Mesenchymal stem cell (in vitro differentiated cells and primary cell): ENCODE data around the gene CXCL3.

Experiments
- DNase-seq: peaks from one replicate; pipeline ENCODE4 v3.0.0-alpha.2; 2013
- H2AFZ ChIP-seq: one replicate; pipeline ENCODE4 v1.6.1; 2013; ENCODE audit warnings: low read depth, mild to moderate bottlenecking, control low read depth, inconsistent platforms, low read length, moderate library complexity
- H2AK5ac ChIP-seq: 2 replicates; pipeline ENCODE4 v1.6.1; 2013; ENCODE audit warnings: low read length, moderate library complexity, mild to moderate bottlenecking, inconsistent platforms; ENCODE audit not compliant: severe bottlenecking
- H2BK120ac ChIP-seq: one replicate; pipeline ENCODE4 v1.6.1; 2013; ENCODE audit warnings: low read depth, mild to moderate bottlenecking, inconsistent platforms, low read length, moderate library complexity
- H2BK12ac ChIP-seq, 2 experiments: one replicate each; pipeline ENCODE4 v1.6.1; 2013; ENCODE audit warnings: inconsistent platforms in 2 of 2, low read length in 2 of 2, mild to moderate bottlenecking in 2 of 2, moderate library complexity in 2 of 2, control low read depth in 1 of 2
- H2BK15ac ChIP-seq: one replicate; pipeline ENCODE4 v1.6.1; 2013; ENCODE audit warnings: mild to moderate bottlenecking, low read depth, inconsistent platforms; ENCODE audit not compliant: poor library complexity, severe bottlenecking
- H2BK5ac ChIP-seq: 2 replicates; pipeline ENCODE4 v1.6.1; 2013; ENCODE audit warnings: low read depth, mild to moderate bottlenecking, low read length, control low read depth, inconsistent platforms; ENCODE audit not compliant: poor library complexity, severe bottlenecking
- H3K14ac ChIP-seq, 2 experiments: one replicate each; pipeline ENCODE4 v1.6.1; 2013; ENCODE audit warnings: inconsistent platforms in 2 of 2, low read length in 2 of 2, control low read depth in 1 of 2, mild to moderate bottlenecking in 1 of 2, moderate library complexity in 1 of 2
- H3K18ac ChIP-seq, 2 experiments: one replicate each; pipeline ENCODE4 v1.6.1; 2013; ENCODE audit warnings: inconsistent platforms in 2 of 2, low read length in 2 of 2, control low read depth in 1 of 2, low read depth in 1 of 2, mild to moderate bottlenecking in 1 of 2
- H3K23ac ChIP-seq, 2 experiments: one replicate each; pipeline ENCODE4 v1.6.1; 2013; ENCODE audit warnings: inconsistent platforms in 2 of 2, low read length in 2 of 2, mild to moderate bottlenecking in 2 of 2, moderate library complexity in 2 of 2, control low read depth in 1 of 2
- H3K27ac ChIP-seq: 2 replicates; pipeline ENCODE4 v1.5.1; 2013; ENCODE audit warnings: mild to moderate bottlenecking, moderate library complexity, low read length, control low read depth, inconsistent platforms; ENCODE audit not compliant: poor library complexity, severe bottlenecking
- H3K27me3 ChIP-seq, 2 experiments: 2 replicates each; pipeline versions ENCODE4 v1.6.1 to v1.7.0; 2013; ENCODE audit warnings: low read length in 2 of 2, mild to moderate bottlenecking in 2 of 2, moderate library complexity in 2 of 2, control low read depth in 1 of 2, inconsistent platforms in 1 of 2; ENCODE audit not compliant: control insufficient read depth in 1 of 2, insufficient read depth in 1 of 2
- H3K36me3 ChIP-seq, 2 experiments: 2 replicates each; pipeline versions ENCODE4 v1.6.1 to v1.7.0; 2013; ENCODE audit warnings: low read length in 2 of 2, control low read depth in 1 of 2, inconsistent platforms in 1 of 2, low read depth in 1 of 2, mild to moderate bottlenecking in 1 of 2; ENCODE audit not compliant: insufficient read depth in 2 of 2, control insufficient read depth in 1 of 2
- H3K4ac ChIP-seq, 2 experiments: one replicate each; pipeline ENCODE4 v1.6.1; 2013; ENCODE audit warnings: inconsistent platforms in 2 of 2, low read length in 2 of 2, mild to moderate bottlenecking in 2 of 2, moderate library complexity in 2 of 2, control low read depth in 1 of 2, low read depth in 1 of 2
- H3K4me1 ChIP-seq: 2 replicates; pipeline ENCODE4 v1.6.1; 2013; ENCODE audit warnings: low read depth, low read length, control low read depth; ENCODE audit not compliant: control insufficient read depth, insufficient read depth
- H3K4me2 ChIP-seq: 2 replicates; pipeline ENCODE4 v1.6.1; 2013; ENCODE audit warnings: low read length, mild to moderate bottlenecking, inconsistent platforms; ENCODE audit not compliant: poor library complexity, severe bottlenecking
- H3K4me3 ChIP-seq, 2 experiments: 2 replicates each; pipeline versions ENCODE4 v1.5.1 to v1.7.0; 2013; ENCODE audit warnings: low read length in 2 of 2, mild to moderate bottlenecking in 2 of 2, control low read depth in 1 of 2, low read depth in 1 of 2; ENCODE audit not compliant: insufficient read depth in 1 of 2
- H3K79me1 ChIP-seq: replicated peaks from 2 replicates; pipeline ENCODE4 v1.6.1; 2013; ENCODE audit warnings: mild to moderate bottlenecking, control low read depth, low read length, inconsistent platforms; ENCODE audit not compliant: poor library complexity, severe bottlenecking
- H3K9ac ChIP-seq: 2 replicates; pipeline ENCODE4 v1.7.0; 2013; ENCODE audit warnings: mild to moderate bottlenecking, low read length, moderate library complexity
- H3K9me3 ChIP-seq: 2 replicates; pipeline ENCODE4 v1.7.0; 2013; ENCODE audit warnings: mild to moderate bottlenecking, low read length; ENCODE audit not compliant: control insufficient read depth
- H4K8ac ChIP-seq: one replicate; pipeline ENCODE4 v1.6.1; 2013; ENCODE audit warnings: inconsistent platforms, mild to moderate bottlenecking, low read length, moderate library complexity
- H4K91ac ChIP-seq: one replicate; pipeline ENCODE4 v1.6.1; 2013; ENCODE audit warnings: mild to moderate bottlenecking, low read length, inconsistent platforms
- WGBS: methylation state at CpG from one replicate; pipeline ENCODE4 v1.1.7; 2013; ENCODE audit warnings: mixed read lengths; 5-methylcytosine and 5-hydroxymethylcytosine counted together

Gene CXCL3

GRCh38 chr4:74073358-74073757 is 34.9 kb upstream of the CXCL3 start:
- Histone ChIP-seq H3K36me3 (no peaks in the 10 kb centered on the region), H3K4me2 (no peak overlapping the region), H2AFZ (no peak overlapping the region), H4K91ac (no peak overlapping the region), H3K27me3 (no peaks in the 10 kb centered on the region), H3K9me3 (no peaks in the 10 kb centered on the region), H4K8ac (no peak overlapping the region), H2BK15ac (no peak overlapping the region), H3K9ac (no peak overlapping the region), H2BK5ac (no peak overlapping the region), H3K18ac (no peak overlapping the region), H3K4me1 (no peaks in the 10 kb centered on the region), H3K4ac (no peak overlapping the region), H2AK5ac (no peak overlapping the region), H2BK12ac (no peak overlapping the region), H3K27ac (no peak overlapping the region), H2BK120ac (no peak overlapping the region), H3K4me3 (no peak overlapping the region), H3K23ac (no peak overlapping the region), H3K79me1 (no peaks in the 10 kb centered on the region), H3K14ac (no peak overlapping the region)
- DNase-seq: no peak

GRCh38 chr4:74072739-74073138 is 34.2 kb upstream of the CXCL3 start:
- Histone ChIP-seq H2BK120ac (no peak overlapping the region), H2BK12ac (no peak overlapping the region), H3K27me3 (no peaks in the 10 kb centered on the region), H3K23ac (no peak overlapping the region), H3K4me3 (no peak overlapping the region), H2AK5ac (no peak overlapping the region), H3K36me3 (no peaks in the 10 kb centered on the region), H3K4me1 (no peaks in the 10 kb centered on the region), H2BK15ac (no peak overlapping the region), H4K8ac (no peak overlapping the region), H3K27ac (no peak overlapping the region), H3K14ac (no peak overlapping the region), H3K4ac (no peak overlapping the region), H2AFZ (no peak overlapping the region), H3K18ac (no peak overlapping the region), H4K91ac (no peak overlapping the region), H3K79me1 (no peaks in the 10 kb centered on the region), H3K4me2 (no peak overlapping the region), H3K9me3 (no peaks in the 10 kb centered on the region), H2BK5ac (no peak overlapping the region), H3K9ac (no peak overlapping the region)
- no CpG with 5 or more reads among the region's 1 CpG for WGBS
- DNase-seq: no peak

- Histone ChIP-seq H3K4me3 (no peak overlapping the region), H2AK5ac (no peak overlapping the region), H2AFZ (no peak overlapping the region), H4K8ac (no peak overlapping the region), H3K9ac (no peak overlapping the region), H3K4ac (no peak overlapping the region), H2BK5ac (no peak overlapping the region), H3K23ac (no peak overlapping the region), H3K79me1 (no peaks in the 10 kb centered on the region), H3K36me3 (no peaks in the 10 kb centered on the region), H4K91ac (no peak overlapping the region), H3K4me1 (no peaks in the 10 kb centered on the region), H3K27me3 (no peaks in the 10 kb centered on the region), H2BK15ac (no peak overlapping the region), H3K27ac (no peak overlapping the region), H3K18ac (no peak overlapping the region), H3K4me2 (no peak overlapping the region), H3K9me3 (no peaks in the 10 kb centered on the region), H2BK12ac (no peak overlapping the region), H3K14ac (no peak overlapping the region), H2BK120ac (no peak overlapping the region)
- DNase-seq: no peak
Measured at GRCh38 chr4:74067586-74067985, 29.1 kb upstream of the CXCL3 start.

- DNase-seq: no peak
- WGBS: 94% methylated on average over 2 of the region's 2 CpGs
- Histone ChIP-seq H2BK120ac (no peak overlapping the region), H3K4me3 (no peak overlapping the region), H3K36me3 (no peaks in the 10 kb centered on the region), H3K9ac (no peak overlapping the region), H2BK15ac (no peak overlapping the region), H3K4ac (no peak overlapping the region), H2AK5ac (no peak overlapping the region), H3K4me1 (no peaks in the 10 kb centered on the region), H3K4me2 (no peak overlapping the region), H3K79me1 (no peaks in the 10 kb centered on the region), H3K23ac (no peak overlapping the region), H2BK5ac (no peak overlapping the region), H2BK12ac (no peak overlapping the region), H3K27ac (no peak overlapping the region), H3K18ac (no peak overlapping the region), H3K14ac (no peak overlapping the region), H3K27me3 (no peaks in the 10 kb centered on the region), H4K91ac (no peak overlapping the region), H2AFZ (no peak overlapping the region), H3K9me3 (peaks cover 2% of the 10 kb centered on the region), H4K8ac (no peak overlapping the region)
Measured at GRCh38 chr4:74066232-74066631, 27.7 kb upstream of the CXCL3 start.
